CD4-positive, alpha-beta memory T cell (primary cell): ENCODE measurements around the gene DGKD. TPM values are rescaled to one million over a fixed set of nuclear protein-coding genes. Genes with fewer than 3 reads are reported as not detected.

Experiments used
- CTCF ChIA-PET: fragments of 350-600 bp; sonication (Branson Sonifier 250); formaldehyde crosslinking; loops from one replicate; lab custom pipeline; 2021; ENCODE audit warnings: inconsistent platforms; ENCODE audit not compliant: partially characterized antibody; lab: Charles Lee
- POLR2A ChIA-PET: fragments of 350-600 bp; sonication (Branson Sonifier 250); formaldehyde crosslinking; loops from one replicate; lab custom pipeline; 2021; ENCODE audit not compliant: partially characterized antibody; lab: Charles Lee
- DNase-seq, 5 donors: peaks; one replicate each; pipeline versions ENCODE4 v3.0.0 to v3.0.0-alpha.2; 2020 to 2022; ENCODE audit warnings: mixed read lengths in 1 of 5
- H3K27ac ChIP-seq: one replicate; pipeline ENCODE4 v1.7.0; 2013; ENCODE audit warnings: low read depth, low read length
- H3K27me3 ChIP-seq: 2 replicates; pipeline ENCODE4 v1.7.0; 2013; ENCODE audit warnings: mild to moderate bottlenecking, low read length, moderate library complexity; ENCODE audit not compliant: insufficient read depth
- H3K36me3 ChIP-seq: 2 replicates; pipeline ENCODE4 v1.7.0; 2013; ENCODE audit warnings: mild to moderate bottlenecking, low read length, moderate library complexity; ENCODE audit not compliant: insufficient read depth
- H3K4me1 ChIP-seq: 2 replicates; pipeline ENCODE4 v1.7.0; 2013; ENCODE audit warnings: mild to moderate bottlenecking, low read length, moderate library complexity; ENCODE audit not compliant: insufficient read depth
- H3K4me3 ChIP-seq, 2 donors: one replicate each; pipeline ENCODE4 v1.7.0; 2013; ENCODE audit warnings: low read length in 2 of 2, mild to moderate bottlenecking in 1 of 2
- H3K9me3 ChIP-seq, 2 donors: one replicate each; pipeline ENCODE4 v1.7.0; 2013; ENCODE audit warnings: low read length in 2 of 2, control low read depth in 1 of 2; ENCODE audit not compliant: control insufficient read depth in 1 of 2
- H3K27ac Mint-ChIP-seq, 7 donors: one replicate each; pipeline ENCODE4 v1.8.0; 2020 to 2021; ENCODE audit warnings: mixed read lengths in 7 of 7, mild to moderate bottlenecking in 6 of 7, inconsistent platforms in 3 of 7, moderate library complexity in 3 of 7
- H3K27me3 Mint-ChIP-seq, 2 donors: one replicate each; pipeline ENCODE4 v1.8.0; 2020 to 2021; ENCODE audit warnings: mixed read lengths in 2 of 2
- H3K36me3 Mint-ChIP-seq, 2 donors: one replicate each; pipeline ENCODE4 v1.8.0; 2020 to 2021; ENCODE audit warnings: mixed read lengths in 2 of 2, inconsistent platforms in 1 of 2, mild to moderate bottlenecking in 1 of 2
- H3K4me1 Mint-ChIP-seq, 4 donors: one replicate each; pipeline ENCODE4 v1.8.0; 2020 to 2021; ENCODE audit warnings: mixed read lengths in 4 of 4, mild to moderate bottlenecking in 1 of 4
- H3K4me3 Mint-ChIP-seq, 8 donors: one replicate each; pipeline ENCODE4 v1.8.0; 2020 to 2021; ENCODE audit warnings: mixed read lengths in 8 of 8, mild to moderate bottlenecking in 7 of 8, moderate library complexity in 6 of 8, inconsistent platforms in 3 of 8
- H3K9me3 Mint-ChIP-seq, 8 donors: one replicate each; pipeline ENCODE4 v1.8.0; 2020 to 2021; ENCODE audit warnings: mixed read lengths in 8 of 8, mild to moderate bottlenecking in 5 of 8, inconsistent platforms in 3 of 8, moderate library complexity in 1 of 8
- intact Hi-C: fragments of 100-400 bp; cut with micrococcal nuclease; formaldehyde crosslinking; loops from one replicate; pipeline ENCODE4 v1.15.1; 2023
- polyA plus RNA-seq, 2 donors: library from polyadenylated mRNA; unstranded; fragments of 300-500 nt; fragmentation: Illumina TruSeq; gene quantifications; one replicate each; pipeline ENCODE4 v1.2.3, GENCODE V29; 2021
- total RNA-seq, 2 experiments: library from RNA; stranded (reverse); gene quantifications; one replicate each; pipeline ENCODE4 v1.2.3, GENCODE V29; 2021

The DGKD gene
- total and polyA plus RNA-seq, 4 experiments from 2014 or later = 8.9 to 136 (median 78.8) TPM

DNA sequence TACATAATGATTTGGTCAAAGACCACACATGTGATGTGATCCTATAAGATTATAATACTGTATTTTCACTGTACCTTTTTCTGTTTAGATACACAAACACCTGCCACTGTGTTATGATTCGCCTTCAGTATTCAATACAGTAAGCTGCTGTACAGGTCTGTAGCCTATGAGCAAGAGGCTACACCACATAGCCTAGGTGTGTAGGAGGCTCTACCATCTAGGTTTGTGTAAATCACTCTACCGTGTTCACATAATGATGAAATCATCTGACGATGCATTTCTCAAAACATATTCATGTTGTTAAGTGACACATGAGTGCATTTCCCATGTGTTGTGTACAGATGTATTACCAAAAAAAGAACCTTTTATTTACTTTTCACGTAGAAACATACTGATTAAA, 137.8 kb downstream of the DGKD start:
- peaks cover 0 to under 1% (median 0%) of the 10 kb centered on the region in 8 donors for H3K9me3 Mint-ChIP-seq
- intact Hi-C loops = no loop called here
- peaks cover 33 to 54% of the 10 kb centered on the region in 2 donors for H3K36me3 Mint-ChIP-seq
- no peaks in the 10 kb centered on the region for H3K36me3 ChIP-seq
- no peak for DNase-seq
- no peaks in the 10 kb centered on the region for H3K27me3 ChIP-seq
- no peak overlapping the region for H3K27ac ChIP-seq
- no peak overlapping the region for H3K27ac Mint-ChIP-seq
- no peaks in the 10 kb centered on the region for H3K27me3 Mint-ChIP-seq
- ChIA-PET CTCF (no interaction called here), POLR2A (no interaction called here)
- no peaks in the 10 kb centered on the region for H3K9me3 ChIP-seq
- H3K4me1 Mint-ChIP-seq = peaks cover 0 to under 1% (median 0%) of the 10 kb centered on the region in 4 donors
- no peak overlapping the region for H3K4me3 Mint-ChIP-seq
- no peak overlapping the region for H3K4me3 ChIP-seq
- H3K4me1 ChIP-seq = no peaks in the 10 kb centered on the region

DNA sequence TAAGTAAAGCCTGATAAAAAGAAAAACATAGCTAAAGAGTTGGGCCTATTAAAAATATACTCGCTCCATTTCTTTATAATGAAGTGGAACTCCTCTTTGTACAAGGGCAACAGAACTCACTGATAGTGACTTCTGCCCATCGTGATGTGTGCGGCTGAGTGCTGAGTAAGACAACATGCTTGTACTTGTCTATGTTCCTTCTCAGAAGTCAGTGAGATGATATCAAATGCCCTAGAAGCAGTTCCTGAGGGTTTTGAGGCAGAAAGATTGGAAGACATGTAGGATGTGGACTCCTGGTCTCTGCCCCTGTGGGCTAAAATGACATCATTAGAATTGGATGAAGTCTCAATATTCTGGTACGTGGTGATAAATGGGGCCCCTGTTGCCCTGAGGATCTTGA, 138.5 kb downstream of the DGKD start:
- Mint-ChIP-seq H3K4me3 (no peak overlapping the region), H3K9me3 (peaks cover 0 to 1% (median 0%) of the 10 kb centered on the region in 8 donors), H3K36me3 (peaks cover 37 to 57% of the 10 kb centered on the region in 2 donors), H3K27me3 (no peaks in the 10 kb centered on the region), H3K4me1 (peaks cover 0 to 3% (median 0%) of the 10 kb centered on the region in 4 donors), H3K27ac (no peak overlapping the region)
- no peaks in the 10 kb centered on the region for H3K9me3 ChIP-seq
- intact Hi-C loops = no loop called here
- ChIA-PET CTCF (no interaction called here), POLR2A (no interaction called here)
- H3K27ac ChIP-seq = no peak overlapping the region
- DNase-seq = no peak
- no peaks in the 10 kb centered on the region for H3K27me3 ChIP-seq
- H3K4me3 ChIP-seq = no peak overlapping the region
- no peaks in the 10 kb centered on the region for H3K4me1 ChIP-seq
- H3K36me3 ChIP-seq = no peaks in the 10 kb centered on the region

DNA sequence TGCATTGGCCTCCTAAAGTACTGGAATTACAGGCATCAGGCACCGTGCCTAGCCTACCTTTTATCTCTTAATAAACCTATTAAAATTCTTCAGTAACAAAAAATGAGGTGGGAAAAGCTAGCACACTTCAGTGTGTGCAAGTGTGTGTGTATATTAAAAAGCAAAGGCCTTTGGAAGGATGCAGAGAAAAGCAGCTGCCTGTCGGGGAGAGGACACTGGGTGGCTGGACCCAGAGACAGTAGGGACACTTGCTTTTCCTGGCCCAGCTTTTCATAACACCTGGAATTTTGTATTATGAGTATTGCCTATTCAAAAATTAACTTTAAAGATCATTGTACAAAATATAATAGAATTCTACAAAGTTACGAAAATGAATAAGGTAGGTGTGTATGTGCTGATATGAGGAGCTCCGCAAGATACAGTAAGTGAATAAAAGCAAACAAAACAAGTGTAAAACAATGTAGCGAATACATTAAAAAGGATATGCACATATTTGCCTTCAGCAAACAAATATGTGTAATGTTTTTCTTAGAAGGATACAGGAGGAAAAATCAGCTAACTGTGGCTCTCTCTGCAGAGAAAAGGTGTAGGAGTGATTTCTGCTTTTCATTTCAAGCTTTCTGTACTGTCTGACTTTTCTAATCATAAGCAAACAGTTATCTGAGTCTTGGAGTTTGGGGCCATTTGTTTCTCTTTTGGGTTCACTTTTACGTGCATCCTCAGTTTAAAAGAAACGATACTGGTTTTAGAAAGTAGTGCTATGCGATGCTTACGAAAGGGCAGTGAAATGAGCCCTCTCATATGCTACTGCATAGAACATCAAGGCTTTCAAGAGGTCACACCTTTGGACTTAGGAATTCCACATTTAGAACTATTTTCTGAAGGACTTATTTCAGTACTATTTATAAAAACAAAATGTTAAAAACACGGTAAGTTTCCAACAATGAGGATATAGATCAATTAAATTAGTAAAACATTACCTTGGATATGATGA, 141.5 kb downstream of the DGKD start:
- H3K27me3 ChIP-seq = no peaks in the 10 kb centered on the region
- POLR2A ChIA-PET = no interaction called here
- no peak for DNase-seq
- no peaks in the 10 kb centered on the region for H3K36me3 ChIP-seq
- CTCF ChIA-PET = no interaction called here
- H3K27ac Mint-ChIP-seq = no peak overlapping the region
- H3K27me3 Mint-ChIP-seq = no peaks in the 10 kb centered on the region
- no peaks in the 10 kb centered on the region for H3K9me3 ChIP-seq
- H3K9me3 Mint-ChIP-seq = peaks cover 0 to 1% (median 0%) of the 10 kb centered on the region in 8 donors
- intact Hi-C loops = no loop called here
- H3K27ac ChIP-seq = no peak overlapping the region
- H3K4me1 ChIP-seq = no peaks in the 10 kb centered on the region
- no peak overlapping the region for H3K4me3 ChIP-seq
- no peak overlapping the region for H3K4me3 Mint-ChIP-seq
- peaks cover 44 to 54% of the 10 kb centered on the region in 2 donors for H3K36me3 Mint-ChIP-seq
- peaks cover 0 to 3% (median 0%) of the 10 kb centered on the region in 4 donors for H3K4me1 Mint-ChIP-seq

DNA sequence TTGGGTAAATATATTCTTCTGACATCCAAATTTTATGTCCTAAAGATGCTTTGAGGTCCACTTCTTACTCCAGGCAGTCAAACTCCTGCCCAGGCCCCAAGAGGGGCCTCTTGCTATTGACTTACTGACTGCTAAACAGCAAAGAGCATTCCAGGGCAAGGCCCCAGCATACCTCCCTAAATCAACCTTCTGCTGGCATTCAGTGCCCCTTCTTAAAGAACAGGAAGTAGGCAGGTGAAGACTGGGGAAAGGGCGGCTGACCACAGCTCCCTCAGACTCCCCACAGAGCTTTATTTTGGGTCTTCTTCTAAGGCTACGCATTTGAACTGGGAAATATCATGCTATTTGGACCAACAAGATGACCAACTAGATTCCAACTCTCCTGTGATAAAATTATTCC, 143.4 kb downstream of the DGKD start:
- no peaks in the 10 kb centered on the region for H3K9me3 ChIP-seq
- Mint-ChIP-seq H3K27ac (no peak overlapping the region), H3K9me3 (peaks cover 2 to 11% (median 10%) of the 10 kb centered on the region in 8 donors), H3K27me3 (no peaks in the 10 kb centered on the region), H3K4me1 (peaks cover 0 to 3% (median under 1%) of the 10 kb centered on the region in 4 donors), H3K36me3 (peaks cover 46 to 62% of the 10 kb centered on the region in 2 donors), H3K4me3 (no peak overlapping the region)
- H3K27me3 ChIP-seq = no peaks in the 10 kb centered on the region
- POLR2A ChIA-PET = no interaction called here
- H3K4me3 ChIP-seq = no peak overlapping the region
- no peaks in the 10 kb centered on the region for H3K4me1 ChIP-seq
- no peaks in the 10 kb centered on the region for H3K36me3 ChIP-seq
- intact Hi-C loops = no loop called here
- DNase-seq = no peak
- no peak overlapping the region for H3K27ac ChIP-seq
- CTCF ChIA-PET = no interaction called here

DNA sequence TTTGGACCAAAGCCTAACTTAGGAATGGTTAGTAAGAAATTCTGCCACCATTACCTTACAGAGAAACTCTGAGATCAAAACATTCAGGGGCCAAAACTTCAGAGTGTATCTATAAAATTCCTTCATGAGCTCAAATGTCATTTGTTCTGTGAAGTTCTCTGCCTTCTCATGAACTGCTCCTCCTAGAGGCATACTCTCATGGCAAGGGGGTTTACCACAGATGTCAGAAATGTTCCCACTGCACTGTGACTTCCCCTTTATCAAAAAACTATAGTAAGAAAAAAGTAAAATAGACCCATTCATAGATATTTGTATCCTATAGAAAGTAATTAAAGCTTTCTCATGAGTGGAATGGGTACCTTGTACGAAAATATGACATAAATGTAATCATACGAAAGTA, 143.8 kb downstream of the DGKD start:
- no peak for DNase-seq
- Mint-ChIP-seq H3K36me3 (peaks cover 47 to 64% of the 10 kb centered on the region in 2 donors), H3K4me1 (peaks cover 0 to 3% (median under 1%) of the 10 kb centered on the region in 4 donors), H3K9me3 (peaks cover 2 to 15% (median 14%) of the 10 kb centered on the region in 8 donors), H3K4me3 (no peak overlapping the region), H3K27me3 (no peaks in the 10 kb centered on the region), H3K27ac (peak overlapping the region in 1 of 7 donors; percentile 75)
- Histone ChIP-seq H3K36me3 (no peaks in the 10 kb centered on the region), H3K4me1 (no peaks in the 10 kb centered on the region), H3K27ac (no peak overlapping the region), H3K9me3 (no peaks in the 10 kb centered on the region), H3K4me3 (no peak overlapping the region), H3K27me3 (no peaks in the 10 kb centered on the region)
- POLR2A ChIA-PET = no interaction called here
- intact Hi-C loops = no loop called here
- CTCF ChIA-PET = no interaction called here

DNA sequence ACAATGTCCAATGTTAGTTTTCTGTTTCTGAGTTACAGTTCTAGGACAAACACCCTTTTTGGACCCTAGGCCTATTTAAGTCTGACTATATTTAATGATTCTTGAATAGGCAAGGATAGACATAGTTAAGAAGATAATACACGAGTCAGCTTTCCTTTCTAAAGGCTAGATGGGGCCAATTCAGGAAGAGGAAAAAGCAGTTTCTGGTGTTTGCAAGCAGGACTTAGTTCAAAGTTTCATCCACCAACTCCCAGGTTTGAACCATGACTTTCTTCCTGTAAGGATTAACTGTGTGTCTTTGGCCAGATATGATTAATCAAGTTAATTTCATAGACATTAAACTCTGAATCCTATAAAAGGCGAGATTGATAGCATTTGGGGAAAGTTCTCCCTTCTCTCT, 145.6 kb downstream of the DGKD start:
- Mint-ChIP-seq H3K9me3 (peaks cover 3 to 32% (median 28%) of the 10 kb centered on the region in 8 donors), H3K36me3 (peaks cover 58 to 78% of the 10 kb centered on the region in 2 donors), H3K4me1 (peaks cover 0 to 3% (median under 1%) of the 10 kb centered on the region in 4 donors), H3K27ac (no peak overlapping the region), H3K4me3 (no peak overlapping the region), H3K27me3 (no peaks in the 10 kb centered on the region)
- H3K27ac ChIP-seq = no peak overlapping the region
- no peaks in the 10 kb centered on the region for H3K4me1 ChIP-seq
- intact Hi-C loops = no loop called here
- DNase-seq = no peak
- H3K27me3 ChIP-seq = no peaks in the 10 kb centered on the region
- ChIA-PET POLR2A (no interaction called here), CTCF (no interaction called here)
- no peak overlapping the region for H3K4me3 ChIP-seq
- no peaks in the 10 kb centered on the region for H3K36me3 ChIP-seq
- H3K9me3 ChIP-seq = peaks cover 0 to 11% of the 10 kb centered on the region in 2 donors

DNA sequence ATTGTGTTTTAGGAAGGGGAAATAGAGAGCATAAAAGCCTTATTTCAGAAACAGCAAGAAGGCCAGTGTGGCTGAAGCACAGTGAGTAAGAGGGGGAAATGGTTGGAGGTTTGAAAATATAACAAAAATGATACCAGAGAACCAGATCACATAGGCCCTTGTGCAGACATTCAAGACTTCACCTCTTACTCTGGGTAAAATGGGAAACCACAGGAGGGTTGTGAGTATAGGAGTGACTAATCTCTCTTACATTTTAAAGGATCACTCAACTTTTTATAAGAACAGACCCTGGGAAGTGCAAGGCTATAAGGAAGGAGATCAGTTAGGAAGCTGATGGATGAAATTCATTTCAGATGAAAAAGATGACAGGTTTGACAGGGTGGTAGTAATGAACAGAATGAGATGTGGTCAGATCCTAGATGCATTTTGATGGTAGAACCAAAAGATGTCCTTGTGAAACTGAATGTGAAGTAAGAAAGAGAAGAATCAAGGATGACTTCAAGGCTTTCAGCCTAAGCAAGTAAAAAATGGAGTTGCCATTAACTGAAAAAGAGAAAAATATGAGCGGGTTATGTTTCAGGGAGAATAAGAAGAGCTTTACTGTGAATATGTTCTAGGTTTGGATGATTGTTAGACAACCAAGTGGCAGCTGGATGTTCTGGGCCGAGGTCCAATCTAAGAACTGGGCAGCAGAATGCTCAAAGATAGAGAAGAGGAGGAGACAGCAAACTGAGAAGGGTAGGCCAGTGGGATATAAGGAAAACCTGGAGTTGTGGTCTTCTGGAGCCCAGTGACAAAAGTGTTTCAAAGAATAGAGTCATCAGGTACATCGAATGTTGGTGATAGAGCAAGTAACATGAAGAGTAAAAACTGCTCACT, 147.1 kb downstream of the DGKD start:
- no peaks in the 10 kb centered on the region for H3K27me3 ChIP-seq
- POLR2A ChIA-PET = no interaction called here
- Mint-ChIP-seq H3K4me3 (no peak overlapping the region), H3K9me3 (peaks cover 3 to 32% (median 28%) of the 10 kb centered on the region in 8 donors), H3K36me3 (peaks cover 67 to 89% of the 10 kb centered on the region in 2 donors), H3K4me1 (peaks cover 0 to 3% (median under 1%) of the 10 kb centered on the region in 4 donors), H3K27ac (no peak overlapping the region), H3K27me3 (no peaks in the 10 kb centered on the region)
- intact Hi-C loops = no loop called here
- no peaks in the 10 kb centered on the region for H3K36me3 ChIP-seq
- H3K9me3 ChIP-seq = peaks cover 0 to 11% of the 10 kb centered on the region in 2 donors
- H3K4me1 ChIP-seq = no peaks in the 10 kb centered on the region
- CTCF ChIA-PET = no interaction called here
- no peak overlapping the region for H3K27ac ChIP-seq
- no peak overlapping the region for H3K4me3 ChIP-seq
- DNase-seq = no peak
